HG03196 (cell line): Measurements from ENCODE around the gene RAD18.

Experiments used
- ATAC-seq: cut with Tn5 transposase; IDR thresholded peaks from one replicate; pipeline ENCODE4 v1.9.1; 2021; ENCODE audit not compliant: unreplicated experiment

Gene RAD18

GRCh38 chr3:8900869-8901268 lies 62.4 kb downstream of the RAD18 start:
- no peak for ATAC-seq

- no peak for ATAC-seq
Measured at GRCh38 chr3:8899876-8900460, 63.3 kb downstream of the RAD18 start.

GRCh38 chr3:8895829-8896228 lies 67.4 kb downstream of the RAD18 start:
- no peak for ATAC-seq

- no peak for ATAC-seq
Measured at GRCh38 chr3:8893001-8893400, 70.3 kb downstream of the RAD18 start.

- no peak for ATAC-seq
Measured at GRCh38 chr3:8891774-8892173, 71.5 kb downstream of the RAD18 start.

- ATAC-seq, result no peak
Measured at GRCh38 chr3:8891303-8891702, 72.0 kb downstream of the RAD18 start.

GRCh38 chr3:8888301-8888915 lies 74.9 kb downstream of the RAD18 start:
- ATAC-seq, result no peak

GRCh38 chr3:8887435-8888300 lies 75.6 kb downstream of the RAD18 start:
- no peak for ATAC-seq

- ATAC-seq, result no peak
Measured at GRCh38 chr3:8886546-8886945, 76.7 kb downstream of the RAD18 start.

GRCh38 chr3:8885536-8886316 lies 77.5 kb downstream of the RAD18 start:
- ATAC-seq, result no peak

GRCh38 chr3:8884630-8885290 lies 78.5 kb downstream of the RAD18 start:
- no peak for ATAC-seq

- peak; percentile 22 for ATAC-seq
Measured at GRCh38 chr3:8882642-8883041, 80.6 kb downstream of the RAD18 start.

- ATAC-seq, result peak; percentile 68
Measured at GRCh38 chr3:8882171-8882593, 81.1 kb downstream of the RAD18 start.

- no peak for ATAC-seq
Measured at GRCh38 chr3:8879347-8879944, 83.8 kb downstream of the RAD18 start.

GRCh38 chr3:8875836-8876235 lies 87.4 kb downstream of the RAD18 start:
- no peak for ATAC-seq

GRCh38 chr3:8873740-8874139 lies 89.5 kb downstream of the RAD18 start:
- no peak for ATAC-seq

GRCh38 chr3:8872261-8872660 lies 91.0 kb downstream of the RAD18 start:
- ATAC-seq, result no peak

GRCh38 chr3:8871306-8871705 lies 92.0 kb downstream of the RAD18 start:
- no peak for ATAC-seq

GRCh38 chr3:8870134-8870533 lies 93.1 kb downstream of the RAD18 start:
- no peak for ATAC-seq

- ATAC-seq, result no peak
Measured at GRCh38 chr3:8869613-8870012, 93.7 kb downstream of the RAD18 start.
